ENCODE measurements around the gene MICAL2.
A peak's percentile ranks its signal among the peaks of the same experiment; 100 is the strongest.

MICAL2 gene

DNA sequence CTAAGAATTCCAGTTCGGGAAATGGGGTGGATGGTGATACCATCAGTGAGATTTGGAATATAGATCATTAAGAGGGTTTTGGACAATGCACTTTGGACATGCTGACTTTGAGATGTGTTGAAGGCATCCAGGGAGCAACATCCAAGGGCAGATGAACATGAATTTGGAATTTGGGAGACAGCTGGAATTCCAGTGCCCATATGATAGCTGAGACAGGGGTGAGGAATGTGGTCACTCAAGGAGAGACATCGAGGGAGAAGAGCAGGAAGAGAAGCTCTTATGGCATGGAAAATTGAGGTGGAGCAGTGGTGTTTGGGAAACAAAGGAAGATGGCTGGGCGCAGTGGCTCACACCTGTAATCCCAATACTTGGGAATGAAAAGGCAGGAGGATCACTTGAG is 11.8 kb upstream of the MICAL2 start:
- DNase-seq: no peak

DNA sequence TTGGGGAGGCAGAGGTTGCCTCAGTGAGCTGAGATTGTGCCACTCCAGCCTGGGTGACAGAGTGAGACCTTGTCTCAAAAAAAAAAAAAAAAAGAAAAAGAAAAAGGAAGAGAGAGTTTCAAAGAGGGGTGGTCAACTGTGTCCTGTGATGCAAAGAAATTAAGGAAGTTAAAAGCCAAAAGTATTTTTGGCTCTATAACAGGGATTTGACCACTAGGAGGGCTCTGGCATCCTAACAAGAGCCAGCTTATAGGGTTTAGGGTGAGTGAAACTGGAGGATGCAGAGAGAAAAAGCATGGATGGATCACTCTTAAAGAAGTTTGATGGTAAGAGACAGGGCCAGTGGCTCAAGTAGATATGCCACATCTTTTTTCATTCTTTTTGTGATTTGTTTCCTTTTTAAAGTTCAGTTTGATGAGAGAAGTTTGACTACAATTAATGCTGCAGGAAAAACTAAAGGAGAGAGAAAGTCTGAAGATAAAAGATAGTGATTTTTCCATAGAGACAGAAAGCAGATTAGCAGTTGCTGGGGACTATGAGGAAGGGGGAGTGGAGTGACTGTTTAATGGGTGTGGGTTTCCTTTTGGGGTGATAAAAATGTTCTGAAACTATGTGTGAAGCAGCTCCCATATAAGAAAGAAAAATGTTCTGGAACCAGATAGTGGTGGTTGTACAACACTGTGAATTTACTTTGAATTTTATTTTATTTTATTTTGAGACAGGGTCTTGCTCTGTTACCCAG is 11.1 kb upstream of the MICAL2 start:
- no peak for DNase-seq

DNA sequence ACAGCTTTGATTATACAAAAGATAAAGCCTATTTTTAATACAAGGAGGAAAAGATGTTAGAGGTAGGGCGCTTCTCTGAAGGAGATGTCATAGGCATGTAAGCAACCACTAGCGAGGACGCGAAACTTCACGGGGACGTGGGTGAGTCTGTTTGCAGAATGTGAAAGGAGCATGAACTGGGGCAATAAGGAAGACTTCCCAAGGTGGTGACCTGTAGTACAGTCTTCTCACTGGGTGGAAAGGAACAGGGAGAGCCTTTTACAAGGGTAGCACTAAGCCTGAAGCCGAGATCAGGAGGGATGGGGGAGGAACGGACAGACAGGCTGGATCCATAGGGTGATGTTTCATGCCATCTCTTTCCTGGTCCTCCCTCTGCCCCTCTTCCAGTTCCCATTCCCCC is 10.0 kb upstream of the MICAL2 start:
- DNase-seq: no peak

DNA sequence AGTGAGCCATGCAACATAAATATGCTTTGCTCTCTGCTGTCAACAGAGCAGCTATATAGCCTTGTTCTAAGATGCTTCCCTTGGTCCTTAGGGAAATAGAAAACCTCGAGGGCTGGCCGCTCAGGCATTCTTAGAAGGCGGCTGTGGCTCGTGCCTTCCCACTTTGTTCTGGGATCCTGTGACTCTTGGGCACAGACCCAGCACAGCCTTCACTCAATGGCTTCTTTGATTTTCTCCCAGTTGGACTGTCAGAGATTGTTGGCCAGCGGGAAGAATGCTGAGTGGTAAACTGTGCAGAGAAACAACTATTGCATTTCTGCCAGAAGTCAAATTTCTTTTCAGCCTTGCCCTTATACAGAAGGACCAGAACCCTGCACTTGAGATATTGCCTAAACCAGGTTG is 9.5 kb upstream of the MICAL2 start:
- peak in 11 of 14 donors; percentile 48 to 88 (median 79) for DNase-seq

DNA sequence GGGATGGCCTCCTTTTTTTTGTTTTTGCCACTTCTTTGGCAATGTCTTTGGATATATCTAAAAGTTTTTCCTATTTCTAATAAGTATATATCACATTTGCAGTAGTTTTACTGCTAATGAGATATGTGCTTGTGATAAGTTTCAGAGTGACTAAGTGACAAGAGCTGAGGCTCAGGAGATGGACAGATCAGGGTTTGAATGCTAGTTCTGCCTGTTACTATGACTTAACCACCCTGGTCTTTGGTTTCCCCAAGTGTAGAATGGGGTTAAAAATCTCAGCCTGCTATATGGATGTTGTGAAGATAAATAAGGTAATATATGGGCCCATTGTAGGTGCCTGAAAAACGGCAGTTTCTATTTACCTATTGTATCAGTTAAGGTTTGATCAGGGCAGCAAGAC is 9.1 kb upstream of the MICAL2 start:
- no peak for DNase-seq

DNA sequence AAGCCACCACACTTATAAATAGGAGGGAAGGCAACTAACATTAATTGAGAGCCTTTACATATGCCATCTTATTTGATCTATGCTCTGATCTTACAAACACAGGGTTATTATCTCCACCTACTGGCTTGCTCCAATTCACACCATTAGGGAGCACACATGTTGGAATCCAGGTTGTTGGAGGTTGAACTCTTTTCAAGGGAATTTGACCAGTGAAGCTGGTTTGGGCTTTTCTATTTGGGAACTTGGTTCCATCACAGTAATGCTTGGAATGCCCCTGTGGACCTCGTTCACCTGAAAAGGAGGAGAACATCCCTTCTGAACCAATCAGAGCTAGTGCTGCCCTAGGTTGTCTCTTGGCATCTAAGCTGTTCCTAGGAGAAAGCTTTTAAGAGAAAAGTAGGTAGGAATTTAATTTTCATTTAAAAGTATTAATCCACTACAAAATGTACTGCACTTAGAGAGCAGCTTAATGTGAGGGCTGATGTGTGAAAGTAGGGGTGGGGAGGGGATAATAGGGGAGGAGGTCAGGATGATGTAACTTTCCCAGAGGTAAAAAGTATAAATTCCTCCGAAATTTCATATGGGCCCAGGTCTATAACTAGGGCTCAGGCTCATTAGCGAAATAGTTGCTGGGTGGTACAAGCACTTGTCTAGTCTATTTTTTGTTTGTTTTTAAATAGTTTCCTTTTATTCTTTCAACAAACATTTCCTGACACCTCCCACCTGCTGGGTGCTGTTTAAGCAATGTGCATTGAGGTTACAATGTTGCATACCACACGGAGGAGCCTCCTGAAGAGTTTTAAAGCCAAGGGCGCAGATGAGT is 7.6 kb upstream of the MICAL2 start:
- no peak for DNase-seq

DNA sequence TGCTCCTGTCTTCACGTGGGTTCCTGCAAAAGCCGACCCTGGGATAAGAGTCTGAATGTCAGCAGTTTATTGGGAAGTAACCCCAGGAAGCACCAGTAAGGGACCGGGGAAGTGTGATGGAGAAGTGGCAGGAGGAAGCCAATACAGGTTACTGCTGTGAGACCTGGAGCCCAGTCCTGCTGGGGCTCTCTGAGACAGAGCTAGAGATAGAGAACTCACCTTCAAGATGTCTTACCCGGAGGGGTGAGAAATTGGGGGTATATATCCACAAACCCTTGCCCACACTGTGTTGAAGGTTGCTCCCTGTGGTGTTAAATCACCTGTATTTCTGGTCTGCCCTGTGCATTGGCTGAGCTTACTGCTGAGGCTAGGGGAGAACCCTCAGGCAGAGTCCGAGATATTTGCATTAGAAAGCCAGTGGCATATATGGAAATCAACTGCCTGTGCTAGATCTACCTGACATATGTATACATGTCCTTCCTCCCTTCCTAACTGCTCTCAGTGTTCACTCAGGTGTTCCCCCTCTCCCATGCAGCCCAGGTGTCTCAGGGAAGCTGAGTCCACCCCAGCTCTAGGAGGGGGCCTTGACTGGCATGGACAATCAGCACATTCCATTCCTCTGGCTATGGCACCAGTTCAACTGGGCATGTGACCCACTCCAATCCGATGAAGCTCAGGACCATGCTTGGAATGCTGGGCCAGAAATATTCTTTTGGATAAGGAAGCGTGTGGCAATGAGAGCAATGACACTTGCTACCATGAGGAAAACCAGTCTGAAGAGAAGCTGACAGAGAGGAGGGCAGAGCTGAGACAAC is 6.8 kb upstream of the MICAL2 start:
- DNase-seq: no peak

DNA sequence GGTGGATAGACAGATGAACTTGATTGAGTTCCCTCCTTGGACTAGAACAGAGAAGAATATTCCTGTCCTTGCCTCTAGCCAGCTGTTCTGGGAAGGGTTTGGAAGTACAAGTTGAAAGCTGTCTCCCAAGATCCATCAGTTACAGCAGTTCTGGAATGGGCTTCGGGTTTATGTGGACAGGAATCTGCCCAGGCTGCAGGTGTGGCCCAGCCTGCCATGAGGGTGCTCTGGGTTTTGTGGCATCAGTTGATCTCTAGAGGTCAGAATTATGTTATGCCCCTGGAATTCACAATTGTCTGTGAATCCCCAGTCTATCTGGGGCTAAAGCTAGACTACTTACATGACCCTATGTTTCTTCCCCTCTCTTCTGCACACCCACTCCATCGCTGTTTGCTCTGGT is 4.9 kb upstream of the MICAL2 start:
- no peak for DNase-seq

DNA sequence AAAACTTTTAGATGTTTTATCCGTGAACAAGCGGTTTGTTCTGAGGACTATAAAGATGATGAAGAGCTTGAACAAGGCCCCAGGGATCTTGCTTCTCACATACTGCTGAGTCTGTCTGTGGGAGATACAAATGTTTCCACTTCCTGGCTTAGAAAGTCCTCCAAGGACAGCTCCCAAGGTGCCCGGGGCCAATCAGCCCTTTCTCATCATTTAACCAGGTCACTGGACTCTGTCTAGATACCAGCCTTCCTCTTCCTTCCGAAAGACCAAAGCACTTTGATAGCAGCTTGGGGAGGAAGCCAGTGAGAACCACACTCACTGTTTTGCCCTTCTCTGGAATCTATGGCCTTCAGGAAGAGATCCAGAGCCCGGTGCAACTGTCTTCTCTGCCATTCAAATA is 4.3 kb upstream of the MICAL2 start:
- DNase-seq: no peak

DNA sequence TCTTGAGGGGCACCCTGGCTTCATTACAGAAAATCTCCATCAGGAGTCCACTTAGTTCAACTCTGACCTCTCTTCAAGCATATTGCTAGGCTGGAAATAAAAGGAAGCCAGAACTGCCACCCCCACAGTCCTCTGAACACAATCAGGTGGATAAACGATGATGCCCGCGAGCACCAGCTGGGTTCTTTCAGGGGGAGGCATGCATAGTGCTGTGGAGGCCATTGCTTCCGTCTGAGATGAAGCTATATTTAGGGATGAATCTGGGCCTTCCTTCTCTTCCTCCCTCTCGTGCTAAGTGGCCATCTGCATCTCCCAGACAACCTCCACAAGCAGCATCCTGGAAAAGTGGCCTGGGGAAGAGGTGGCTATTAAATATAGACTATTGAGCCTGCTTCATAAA is 3.9 kb upstream of the MICAL2 start:
- DNase-seq: peak in 1 of 14 donors; percentile 81

DNA sequence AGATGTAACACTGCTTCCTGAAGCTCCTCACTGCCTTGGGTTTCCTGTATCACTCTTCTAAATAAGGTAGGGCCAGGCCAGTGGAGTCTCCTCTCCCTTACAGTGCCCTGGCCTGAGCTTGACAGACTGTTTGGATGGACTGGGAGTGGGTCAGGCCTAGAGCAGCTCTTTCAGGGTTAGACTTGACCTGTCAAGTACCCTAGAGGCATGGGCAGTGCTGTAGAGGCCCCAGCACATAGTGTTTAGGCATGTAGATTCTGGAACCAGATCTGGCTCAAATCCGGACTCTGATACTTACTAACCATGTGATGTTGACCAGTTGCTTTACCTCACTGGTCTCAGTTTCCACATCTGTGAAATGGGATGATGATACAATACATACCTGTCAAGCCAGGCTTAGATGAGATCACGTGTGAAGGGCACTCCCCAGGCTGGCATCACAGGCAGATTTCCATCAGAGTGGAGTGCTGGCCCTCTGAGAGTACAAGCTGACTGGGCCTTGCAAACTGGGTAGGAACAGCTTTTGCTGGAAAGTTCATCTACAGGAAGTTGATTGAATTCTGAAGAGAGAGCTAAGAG is 1.4 kb upstream of the MICAL2 start:
- DNase-seq: no peak

DNA sequence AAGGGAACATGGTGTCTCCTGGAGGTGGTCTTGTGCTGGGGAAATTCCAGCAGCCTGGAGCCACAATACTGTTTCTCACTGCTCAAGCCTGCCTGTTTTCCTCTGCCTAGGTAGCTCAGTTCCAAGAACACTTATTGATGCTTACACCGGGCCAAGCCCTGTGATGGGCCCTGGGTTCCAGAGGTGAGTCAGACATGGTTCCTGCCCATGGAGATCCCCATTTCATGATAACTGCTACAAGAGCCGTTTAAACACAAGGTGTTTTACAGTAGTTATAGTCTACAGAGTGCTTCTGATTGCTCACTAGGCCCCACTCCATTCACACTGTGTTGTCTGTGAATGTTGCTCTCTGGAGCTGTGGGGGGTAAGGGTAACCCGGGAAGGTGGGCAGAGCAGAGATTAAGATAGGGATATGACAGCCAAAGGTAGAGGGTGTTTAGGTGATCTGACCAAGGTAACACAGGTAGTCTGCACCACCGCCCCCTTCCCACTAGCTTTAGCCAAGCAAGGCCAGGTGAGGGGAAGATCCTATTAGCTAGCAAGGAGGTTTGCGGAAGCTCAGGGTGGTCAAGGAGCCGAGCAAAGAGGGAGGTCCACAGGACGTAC is 696 bp upstream of the MICAL2 start:
- no peak for DNase-seq

DNA sequence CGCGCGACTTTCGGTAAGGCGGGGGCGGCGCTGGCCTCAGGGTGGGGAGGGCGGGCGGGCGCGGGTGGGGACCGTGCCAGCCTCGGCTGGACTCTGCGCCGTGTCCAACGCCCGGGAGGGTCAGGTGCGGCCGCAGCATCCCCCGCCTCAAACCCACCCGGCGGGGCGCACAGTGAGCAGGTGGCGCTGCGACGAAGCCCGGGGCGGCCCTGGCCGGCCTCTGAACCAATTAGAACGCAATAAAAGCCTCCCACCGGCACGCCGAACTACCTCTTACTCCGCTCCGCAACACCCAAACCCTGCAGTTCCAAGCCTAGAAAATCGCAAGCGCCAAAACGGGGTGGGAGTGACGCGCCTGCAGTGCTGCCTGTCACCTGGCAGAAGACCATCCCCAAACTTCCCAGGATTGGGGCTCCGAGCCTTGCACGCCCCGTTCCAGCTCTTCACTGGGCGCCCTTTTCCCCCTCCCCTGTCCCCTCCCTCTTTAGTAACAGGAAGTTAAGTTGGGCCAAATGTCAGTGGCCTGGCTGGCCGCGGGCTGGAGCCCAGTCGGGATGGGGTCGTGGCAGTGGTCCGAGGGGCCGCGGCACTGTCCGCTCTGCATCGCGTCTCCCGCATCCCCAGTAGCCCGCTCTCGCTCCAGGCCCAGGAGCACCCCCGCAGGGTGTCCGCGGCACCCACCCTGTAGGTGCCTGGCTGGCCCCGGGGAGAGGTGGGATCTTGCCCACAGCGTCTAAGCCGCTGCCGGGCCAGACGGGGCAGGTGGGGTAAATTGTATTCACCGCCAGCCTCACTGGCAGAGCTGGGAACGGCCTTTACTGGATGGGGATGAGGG is 541 bp downstream of the MICAL2 start:
- DNase-seq: peak in 3 of 14 donors; percentile 23 to 65 (median 64)

DNA sequence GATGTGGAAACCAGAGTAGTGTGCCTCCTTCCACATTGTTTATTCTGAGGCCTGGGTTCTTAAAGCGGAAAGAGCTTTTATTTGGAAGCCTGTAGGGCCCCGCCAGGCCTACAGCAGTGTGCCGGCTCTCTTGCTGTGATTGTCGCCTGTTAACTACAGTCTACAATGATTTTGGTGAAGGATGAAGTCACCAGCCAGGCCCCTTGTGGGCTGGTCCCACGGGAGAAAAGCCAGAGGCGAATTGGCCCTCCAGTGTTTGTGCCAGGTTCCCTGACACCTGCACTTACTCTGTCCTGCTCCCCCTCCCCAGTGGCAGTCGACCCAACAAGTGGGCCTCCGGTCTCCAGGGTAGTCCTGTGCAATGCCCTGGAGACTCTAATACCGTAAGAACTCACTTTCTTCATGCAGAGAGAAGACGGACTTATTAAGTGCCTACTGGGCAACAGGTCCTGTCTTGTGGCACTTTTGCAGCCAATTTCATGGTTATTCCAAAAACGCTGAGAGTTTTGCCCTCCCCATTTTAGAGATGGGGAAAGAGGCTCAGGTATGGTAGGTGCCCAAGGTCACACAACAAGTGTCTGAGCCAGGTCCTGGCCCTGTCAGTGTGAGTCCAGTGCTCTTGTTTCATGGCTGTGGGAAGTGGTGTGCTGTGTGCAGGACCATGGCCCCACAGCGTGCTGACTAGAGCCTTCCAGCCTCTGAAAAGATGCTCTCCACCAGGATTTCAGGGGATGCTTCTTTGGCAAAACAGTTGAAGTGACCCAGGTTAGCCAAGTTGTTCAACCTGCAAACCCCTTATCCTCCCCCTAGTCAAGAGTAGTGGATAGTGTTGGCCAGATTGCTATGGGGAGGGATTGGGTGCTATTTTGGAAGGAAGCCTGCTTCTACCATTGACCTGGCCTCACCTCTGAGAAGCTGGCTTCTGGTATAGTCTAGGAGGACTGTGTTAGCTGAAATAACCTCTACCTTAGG is 1.4 kb downstream of the MICAL2 start:
- DNase-seq: no peak

DNA sequence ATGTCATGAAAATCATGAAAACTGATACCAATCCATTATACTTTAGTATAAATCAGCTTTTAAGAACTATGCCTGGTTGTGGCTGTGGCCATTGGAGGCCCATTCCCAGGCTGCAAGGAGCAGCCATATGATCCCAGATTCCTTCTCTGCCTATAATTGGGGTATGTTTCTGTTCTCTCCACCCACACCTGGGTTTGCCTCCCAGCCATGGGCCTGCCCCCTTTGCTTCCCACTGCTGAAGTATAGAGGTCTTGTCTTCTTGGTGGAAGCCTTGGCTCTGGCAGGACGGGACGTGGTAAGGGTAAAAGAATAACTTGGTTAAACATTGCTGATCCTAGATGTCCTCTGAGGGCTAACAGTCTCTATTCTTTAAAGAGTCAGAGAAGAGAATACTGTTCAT is 2.4 kb downstream of the MICAL2 start:
- DNase-seq: no peak

DNA sequence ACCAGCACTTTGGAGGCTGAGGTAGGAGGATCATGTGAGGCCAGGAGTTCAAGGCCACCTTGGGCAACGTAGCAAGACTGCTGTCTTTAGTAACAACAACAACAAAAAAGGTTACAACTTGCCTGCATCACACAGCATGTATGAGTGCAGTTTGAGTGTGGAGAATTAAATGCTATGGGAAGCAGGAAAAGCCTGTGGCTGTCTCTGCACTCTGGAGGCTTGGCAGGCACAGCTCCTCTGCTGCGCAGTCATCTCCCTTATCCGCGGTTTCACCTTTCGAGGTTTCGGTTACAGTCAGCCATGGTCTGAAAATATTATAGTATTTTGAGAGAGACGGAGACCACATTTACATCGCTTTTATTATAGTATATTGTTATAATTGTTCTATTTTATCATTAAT is 2.9 kb downstream of the MICAL2 start:
- DNase-seq: no peak

DNA sequence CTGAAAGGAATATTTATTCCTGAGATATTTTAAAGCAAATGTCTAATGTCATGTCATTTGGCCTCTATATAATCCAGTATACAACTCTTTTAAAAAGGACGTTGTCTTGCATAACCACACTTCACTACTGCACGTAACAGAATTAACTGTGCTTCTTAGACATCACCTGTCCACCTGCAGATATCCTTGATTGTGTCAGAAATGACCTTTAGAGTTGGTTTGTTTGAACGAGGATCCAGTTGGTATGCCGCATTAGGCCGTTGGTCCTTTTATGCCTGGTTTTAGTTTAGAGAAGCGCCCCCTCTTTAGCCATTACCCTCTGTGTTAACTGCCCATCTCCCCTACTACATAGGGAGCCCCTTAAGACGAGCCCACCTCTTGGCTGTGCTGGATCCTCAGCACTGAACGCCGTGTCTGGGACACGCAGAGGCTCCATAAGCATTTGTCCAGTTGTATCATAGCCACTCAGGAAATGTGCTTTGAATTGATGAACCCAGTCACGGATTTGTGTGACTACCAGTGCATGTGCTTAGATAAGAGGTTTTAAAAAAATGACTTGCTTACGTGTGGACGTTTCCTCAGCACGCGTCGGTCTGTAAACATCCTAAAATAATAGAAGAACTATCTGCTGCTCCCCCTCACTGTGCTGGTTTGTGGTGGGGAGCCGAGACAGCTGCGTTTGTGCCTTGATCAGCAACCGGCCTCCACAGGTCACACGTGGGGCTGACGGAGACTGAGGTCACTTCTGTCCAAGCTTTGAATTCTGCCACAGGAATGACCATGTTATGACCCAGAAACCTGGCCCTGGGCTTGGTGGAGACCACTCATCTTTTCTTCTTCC is 4.0 kb downstream of the MICAL2 start:
- DNase-seq: no peak

DNA sequence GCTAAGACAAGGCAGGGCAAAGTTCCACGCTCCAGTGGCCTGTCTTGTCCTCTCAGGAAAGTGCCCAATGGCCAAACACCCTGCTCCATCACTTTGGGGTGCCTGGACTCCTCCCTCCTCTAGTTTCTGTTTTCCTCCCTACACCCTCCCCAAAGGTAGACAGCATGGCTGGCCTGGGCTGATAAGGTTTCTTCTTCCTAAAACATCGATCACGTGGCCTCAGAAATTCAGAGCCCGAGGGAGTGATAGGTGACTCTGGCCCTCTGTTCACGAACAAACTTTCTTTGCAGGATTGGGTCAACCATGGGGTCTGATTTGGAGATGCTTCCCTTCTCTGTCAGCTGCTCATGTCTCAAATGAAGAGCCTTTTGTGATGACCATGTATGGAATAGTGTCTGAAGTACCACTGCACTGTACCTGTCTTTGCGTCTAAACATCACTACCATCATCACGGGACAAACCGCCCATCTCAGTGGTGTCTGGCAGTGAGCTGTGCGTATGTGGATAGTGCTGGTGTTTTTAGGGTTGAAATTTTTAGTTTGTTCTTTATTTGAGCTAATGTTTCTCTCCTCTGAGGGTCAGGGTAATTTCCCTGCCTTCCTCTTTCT is 6.1 kb downstream of the MICAL2 start:
- DNase-seq: no peak

DNA sequence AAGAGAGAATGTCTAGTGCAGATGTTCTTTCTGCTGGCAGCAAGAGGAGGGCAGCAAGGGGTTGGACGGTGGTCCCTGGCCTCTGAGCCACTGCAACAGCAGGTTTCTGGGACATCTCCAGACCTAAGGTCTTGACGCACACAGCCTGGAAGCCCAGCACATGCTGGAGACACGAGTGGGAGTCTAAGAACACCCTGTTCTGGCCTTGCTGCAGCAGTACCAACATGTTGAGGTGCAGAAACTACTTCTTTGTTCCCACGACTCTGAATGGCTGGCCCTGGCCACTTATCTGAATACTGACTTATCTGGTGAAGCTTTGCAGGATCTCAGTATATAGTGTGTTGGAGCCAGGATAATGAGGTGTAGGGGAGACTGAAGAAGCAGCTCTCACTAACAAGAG is 6.8 kb downstream of the MICAL2 start:
- no peak for DNase-seq

Measured in C1 segment of cervical spinal cord (tissue), 14 donors.